Naive thymus-derived CD4-positive, alpha-beta T cell (primary cell): Measurements from ENCODE around the gene PRKD1. TPM values are rescaled to one million over a fixed set of nuclear protein-coding genes. Genes with fewer than 3 reads are reported as not detected.

Source experiments
- ATAC-seq: fragments of 150-1000 bp; cut with Tn5 transposase; 2 replicates; pipeline ENCODE4 v1.10.0; 2021; ENCODE audit warnings: mild to moderate bottlenecking, moderate library complexity
- CTCF ChIA-PET: fragments of 350-600 bp; sonication (Branson Sonifier 250); formaldehyde crosslinking; loops from one replicate; lab custom pipeline; 2021; ENCODE audit warnings: antibody characterized with exemption; lab: Charles Lee
- POLR2A ChIA-PET: fragments of 350-600 bp; sonication (Branson Sonifier 250); formaldehyde crosslinking; loops from one replicate; lab custom pipeline; 2021; ENCODE audit warnings: antibody characterized with exemption, inconsistent platforms; lab: Charles Lee
- DNase-seq, 9 donors: peaks; one replicate each; pipeline versions ENCODE4 v3.0.0 to v3.0.0-alpha.2; 2020 to 2022; ENCODE audit warnings: mixed read lengths in 1 of 9
- H3K27ac ChIP-seq: one replicate; pipeline ENCODE4 v1.7.0; 2013; ENCODE audit warnings: mild to moderate bottlenecking, low read depth, low read length, moderate library complexity
- H3K27me3 ChIP-seq, 2 donors: one replicate each; pipeline ENCODE4 v1.7.0; 2013; ENCODE audit warnings: low read length in 2 of 2, mild to moderate bottlenecking in 2 of 2, moderate library complexity in 2 of 2; ENCODE audit not compliant: control insufficient read depth in 2 of 2, insufficient read depth in 2 of 2
- H3K36me3 ChIP-seq, 3 experiments: 1 replicate in 2 of 3; 2 replicates in 1 of 3; pipeline ENCODE4 v1.7.0; 2013; ENCODE audit warnings: low read length in 3 of 3, mild to moderate bottlenecking in 3 of 3, moderate library complexity in 1 of 3; ENCODE audit not compliant: insufficient read depth in 3 of 3, control insufficient read depth in 2 of 3
- H3K4me1 ChIP-seq, 2 donors: one replicate each; pipeline ENCODE4 v1.7.0; 2013; ENCODE audit warnings: low read length in 2 of 2, mild to moderate bottlenecking in 2 of 2, moderate library complexity in 1 of 2; ENCODE audit not compliant: control insufficient read depth in 2 of 2, insufficient read depth in 2 of 2
- H3K4me3 ChIP-seq: 2 replicates; pipeline ENCODE4 v1.7.0; 2013; ENCODE audit warnings: mild to moderate bottlenecking, low read length
- H3K9me3 ChIP-seq, 3 experiments: 1 replicate in 2 of 3; 2 replicates in 1 of 3; pipeline ENCODE4 v1.7.0; 2013; ENCODE audit warnings: low read length in 3 of 3; ENCODE audit not compliant: control insufficient read depth in 2 of 3
- H3K27ac Mint-ChIP-seq, 9 donors: one replicate each; pipeline ENCODE4 v1.8.0; 2020 to 2022; ENCODE audit warnings: mixed read lengths in 9 of 9, mild to moderate bottlenecking in 8 of 9, moderate library complexity in 5 of 9, inconsistent platforms in 2 of 9
- H3K27me3 Mint-ChIP-seq, 5 donors: one replicate each; pipeline ENCODE4 v1.8.0; 2021 to 2022; ENCODE audit warnings: mixed read lengths in 5 of 5, mild to moderate bottlenecking in 1 of 5
- H3K36me3 Mint-ChIP-seq, 5 donors: one replicate each; pipeline ENCODE4 v1.8.0; 2020 to 2022; ENCODE audit warnings: mixed read lengths in 5 of 5, mild to moderate bottlenecking in 3 of 5, inconsistent platforms in 1 of 5
- H3K4me1 Mint-ChIP-seq, 7 donors: one replicate each; pipeline ENCODE4 v1.8.0; 2020 to 2022; ENCODE audit warnings: mixed read lengths in 7 of 7, mild to moderate bottlenecking in 3 of 7, inconsistent platforms in 1 of 7
- H3K4me3 Mint-ChIP-seq, 10 donors: one replicate each; pipeline ENCODE4 v1.8.0; 2020 to 2022; ENCODE audit warnings: mild to moderate bottlenecking in 10 of 10, mixed read lengths in 10 of 10, moderate library complexity in 6 of 10, inconsistent platforms in 2 of 10
- H3K9me3 Mint-ChIP-seq, 11 donors: one replicate each; pipeline ENCODE4 v1.8.0; 2020 to 2022; ENCODE audit warnings: mixed read lengths in 11 of 11, mild to moderate bottlenecking in 4 of 11, inconsistent platforms in 1 of 11, moderate library complexity in 1 of 11
- intact Hi-C, 2 donors: fragments of 100-400 bp; cut with micrococcal nuclease; formaldehyde crosslinking; loops; one replicate each; pipeline ENCODE4 v1.15.1; 2023
- polyA plus RNA-seq, 2 donors: library from polyadenylated mRNA; unstranded; fragments of 300-500 nt; fragmentation: Illumina TruSeq; gene quantifications; one replicate each; pipeline ENCODE4 v1.2.3, GENCODE V29; 2021
- total RNA-seq, 6 experiments: library from RNA in 5 of 6; stranded (reverse) in 5 of 6; gene quantifications; 1 replicate in 5 of 6; 2 replicates in 1 of 6; pipeline ENCODE4 v1.2.3 and lab custom pipeline; 2021 to 2026

Gene PRKD1
- total and polyA plus RNA-seq, 7 experiments from 2014 or later: not detected

DNA sequence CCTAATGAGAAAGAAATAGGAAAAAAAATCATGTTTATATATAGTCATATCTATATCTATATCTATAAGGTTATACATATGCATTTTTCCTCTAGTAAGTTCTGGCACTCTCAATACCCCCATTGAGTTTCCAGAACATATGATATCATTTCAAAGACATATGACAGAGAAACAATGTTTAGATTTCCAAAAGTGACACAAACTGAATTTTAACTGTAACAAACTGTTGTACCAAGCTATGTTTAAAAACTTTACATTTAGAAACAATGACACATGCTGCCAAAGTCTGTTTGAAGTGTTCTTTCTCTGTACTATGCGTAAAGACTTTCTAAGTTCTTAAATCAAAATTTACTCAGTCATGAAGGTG is 171.6 kb downstream of the PRKD1 start:
- Mint-ChIP-seq H3K4me1 (no peaks in the 10 kb centered on the region), H3K27me3 (no peaks in the 10 kb centered on the region), H3K4me3 (no peak overlapping the region), H3K27ac (no peak overlapping the region), H3K36me3 (peaks cover 0 to 5% (median 0%) of the 10 kb centered on the region in 5 donors), H3K9me3 (peaks cover 0 to 29% (median 8%) of the 10 kb centered on the region in 11 donors)
- DNase-seq (no peak), ATAC-seq (no peak)
- H3K9me3 ChIP-seq: no peaks in the 10 kb centered on the region
- no peaks in the 10 kb centered on the region for H3K36me3 ChIP-seq
- intact Hi-C loops: no loop called here
- no peak overlapping the region for H3K4me3 ChIP-seq
- no peaks in the 10 kb centered on the region for H3K27me3 ChIP-seq
- H3K4me1 ChIP-seq: no peaks in the 10 kb centered on the region
- ChIA-PET CTCF (no interaction called here), POLR2A (no interaction called here)
- no peak overlapping the region for H3K27ac ChIP-seq

DNA sequence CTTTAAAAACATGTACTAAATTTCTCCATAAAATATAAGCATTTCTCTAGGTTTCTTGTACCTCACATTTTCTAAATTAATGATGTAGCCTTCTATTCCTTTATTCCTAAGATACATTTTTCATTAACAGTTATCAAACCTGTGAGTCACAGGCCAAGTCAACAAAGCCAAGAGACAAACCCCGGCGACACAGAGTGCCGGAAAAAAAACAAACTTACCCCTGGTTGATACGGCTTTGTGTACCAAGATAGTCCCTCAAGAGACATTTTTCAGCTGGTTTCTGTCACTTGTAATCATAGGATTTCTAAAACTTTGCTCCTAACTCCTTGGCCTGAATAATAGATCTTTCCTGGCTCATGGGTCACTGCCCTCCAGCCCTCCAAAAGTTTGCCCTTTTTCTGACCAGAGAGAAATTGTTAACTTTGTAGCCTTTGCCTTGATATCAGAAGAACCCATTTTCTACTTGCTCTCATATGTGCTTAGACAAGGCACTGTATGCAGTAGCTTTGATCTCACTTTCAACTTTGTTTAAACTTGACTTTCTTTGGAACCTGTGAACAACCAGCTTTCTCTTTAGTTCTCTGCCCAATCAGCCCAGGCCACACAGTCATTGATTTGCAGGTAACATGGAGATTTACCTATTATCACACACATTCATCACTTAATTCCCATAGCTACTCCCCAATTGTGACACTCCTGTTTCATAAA is 172.2 kb downstream of the PRKD1 start:
- no peak overlapping the region for H3K27ac Mint-ChIP-seq

DNA sequence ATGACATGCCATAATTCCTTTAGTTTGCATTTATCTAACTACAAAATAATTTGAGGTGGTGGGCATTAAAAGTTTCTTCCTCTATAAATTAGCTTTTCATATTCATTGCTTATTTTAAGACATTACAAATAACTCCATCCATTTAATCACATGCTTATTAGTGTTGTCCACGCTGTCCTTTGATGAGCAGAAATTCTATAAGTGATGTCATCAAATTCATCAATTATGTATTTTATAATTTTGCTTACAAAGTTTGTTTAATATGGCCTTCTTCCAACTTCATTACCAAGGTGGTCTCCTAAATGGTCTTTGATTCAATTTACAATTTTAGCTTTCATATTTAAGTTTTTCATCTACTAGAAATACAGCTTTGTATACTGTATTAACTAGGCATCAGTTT is 173.5 kb downstream of the PRKD1 start:
- no peak overlapping the region for H3K4me3 ChIP-seq
- Mint-ChIP-seq H3K36me3 (peaks cover 0 to 5% (median 0%) of the 10 kb centered on the region in 5 donors), H3K9me3 (peaks cover 0 to 36% (median 11%) of the 10 kb centered on the region in 11 donors), H3K4me3 (no peak overlapping the region), H3K4me1 (no peaks in the 10 kb centered on the region), H3K27ac (no peak overlapping the region), H3K27me3 (no peaks in the 10 kb centered on the region)
- no peak overlapping the region for H3K27ac ChIP-seq
- no peak for ATAC-seq
- ChIA-PET CTCF (no interaction called here), POLR2A (no interaction called here)
- no peaks in the 10 kb centered on the region for H3K9me3 ChIP-seq
- no peak for DNase-seq
- intact Hi-C loops: no loop called here
- H3K36me3 ChIP-seq: no peaks in the 10 kb centered on the region
- H3K4me1 ChIP-seq: no peaks in the 10 kb centered on the region
- H3K27me3 ChIP-seq: no peaks in the 10 kb centered on the region

More for the DNA sequence above, 172.2 kb downstream of the PRKD1 start:
- H3K36me3 Mint-ChIP-seq: peaks cover 0 to 5% (median 0%) of the 10 kb centered on the region in 5 donors
- Histone ChIP-seq H3K9me3 (no peaks in the 10 kb centered on the region), H3K36me3 (no peaks in the 10 kb centered on the region), H3K4me1 (no peaks in the 10 kb centered on the region), H3K4me3 (no peak overlapping the region), H3K27me3 (no peaks in the 10 kb centered on the region), H3K27ac (no peak overlapping the region)
- ChIA-PET CTCF (no interaction called here), POLR2A (no interaction called here)
- H3K27me3 Mint-ChIP-seq: no peaks in the 10 kb centered on the region
- H3K4me3 Mint-ChIP-seq: no peak overlapping the region
- ATAC-seq (no peak), DNase-seq (no peak)
- H3K9me3 Mint-ChIP-seq: peaks cover 0 to 35% (median 11%) of the 10 kb centered on the region in 11 donors
- no peaks in the 10 kb centered on the region for H3K4me1 Mint-ChIP-seq
- intact Hi-C loops: no loop called here

DNA sequence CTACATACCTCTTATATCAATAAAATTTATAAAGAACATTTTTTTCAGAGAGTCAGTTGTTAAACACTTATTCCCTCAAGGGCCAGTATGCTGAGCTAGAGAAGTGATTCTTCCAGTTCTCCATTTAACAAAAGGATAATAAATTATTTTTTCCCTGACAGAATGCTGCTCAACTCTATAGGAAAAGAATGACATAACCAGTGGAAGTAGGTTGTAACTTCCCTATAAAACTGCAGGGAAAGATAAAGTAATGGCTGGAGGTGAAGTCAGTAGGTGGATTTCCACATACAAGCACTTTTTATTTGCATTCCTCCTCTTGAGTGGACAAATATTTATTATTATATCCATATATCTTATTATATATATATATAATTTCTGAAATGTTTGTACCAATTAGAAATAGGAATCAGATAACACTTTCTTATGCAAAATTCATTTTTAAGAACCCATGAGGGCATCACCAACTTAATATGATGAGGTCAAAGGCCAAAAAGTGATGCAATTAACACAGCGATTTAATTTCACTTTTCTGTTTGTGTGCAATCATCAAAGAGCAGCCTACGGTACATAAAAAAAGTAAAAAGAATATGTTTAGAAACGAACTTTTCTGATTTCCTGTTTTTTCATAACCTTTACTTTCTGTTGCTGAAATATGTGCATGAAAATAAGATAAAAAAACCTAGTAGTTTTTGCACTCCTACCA is 175.3 kb downstream of the PRKD1 start:
- Mint-ChIP-seq H3K9me3 (peaks cover 0 to 31% (median 11%) of the 10 kb centered on the region in 11 donors), H3K27me3 (no peaks in the 10 kb centered on the region), H3K4me1 (no peaks in the 10 kb centered on the region), H3K4me3 (no peak overlapping the region), H3K36me3 (no peaks in the 10 kb centered on the region), H3K27ac (no peak overlapping the region)
- Histone ChIP-seq H3K27me3 (no peaks in the 10 kb centered on the region), H3K4me3 (no peak overlapping the region), H3K9me3 (no peaks in the 10 kb centered on the region), H3K27ac (no peak overlapping the region), H3K4me1 (no peaks in the 10 kb centered on the region), H3K36me3 (no peaks in the 10 kb centered on the region)
- ATAC-seq (no peak), DNase-seq (no peak)
- CTCF ChIA-PET: no interaction called here
- POLR2A ChIA-PET: no interaction called here
- intact Hi-C loops: no loop called here

DNA sequence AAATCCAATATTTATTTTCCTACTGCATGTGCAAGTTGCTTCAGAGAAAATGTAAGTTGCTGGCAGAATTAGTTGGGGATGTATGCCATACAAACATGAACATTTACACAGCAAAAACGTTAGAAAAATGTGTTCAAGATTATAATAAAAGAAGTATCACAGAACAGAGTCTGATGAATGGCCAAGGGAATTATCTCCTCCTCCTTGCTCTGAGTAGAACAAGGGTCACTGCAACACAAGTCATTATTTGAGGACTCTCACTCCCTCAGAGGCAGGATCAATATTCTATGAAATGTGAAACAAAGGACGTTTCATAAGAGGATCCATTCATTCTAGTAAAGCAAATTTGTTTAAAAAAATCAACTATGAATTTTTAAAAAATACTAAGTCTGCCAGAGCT is 177.8 kb downstream of the PRKD1 start:
- Histone ChIP-seq H3K27me3 (no peaks in the 10 kb centered on the region), H3K4me3 (no peak overlapping the region), H3K27ac (no peak overlapping the region), H3K4me1 (no peaks in the 10 kb centered on the region), H3K9me3 (no peaks in the 10 kb centered on the region), H3K36me3 (no peaks in the 10 kb centered on the region)
- no peaks in the 10 kb centered on the region for H3K36me3 Mint-ChIP-seq
- H3K27ac Mint-ChIP-seq: no peak overlapping the region
- ChIA-PET POLR2A (no interaction called here), CTCF (no interaction called here)
- no peak overlapping the region for H3K4me3 Mint-ChIP-seq
- intact Hi-C loops: no loop called here
- DNase-seq: no peak
- ATAC-seq: no peak
- H3K4me1 Mint-ChIP-seq: no peaks in the 10 kb centered on the region
- H3K27me3 Mint-ChIP-seq: no peaks in the 10 kb centered on the region
- peaks cover 0 to 38% (median 7%) of the 10 kb centered on the region in 11 donors for H3K9me3 Mint-ChIP-seq

DNA sequence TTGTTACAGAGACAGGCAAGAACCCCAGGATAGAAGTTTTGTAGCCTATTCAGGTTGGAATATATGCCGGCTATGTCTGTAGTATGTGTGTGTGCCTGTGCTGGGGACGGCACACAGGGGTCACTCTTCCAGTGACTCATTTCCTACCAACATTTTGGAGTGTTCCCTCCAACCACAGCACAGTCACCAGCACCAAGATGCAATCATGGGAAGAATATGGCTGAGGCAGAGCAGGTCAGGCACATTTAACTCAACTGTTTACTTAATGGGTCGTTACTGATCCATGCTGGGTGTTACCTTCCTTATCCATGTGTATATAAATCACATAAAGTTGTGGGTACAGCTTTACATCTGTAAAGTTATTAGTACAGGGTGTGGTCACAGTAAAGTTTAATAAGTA is 178.3 kb downstream of the PRKD1 start:
- no peaks in the 10 kb centered on the region for H3K4me1 Mint-ChIP-seq
- no peaks in the 10 kb centered on the region for H3K4me1 ChIP-seq
- H3K36me3 Mint-ChIP-seq: no peaks in the 10 kb centered on the region
- intact Hi-C loops: no loop called here
- ChIA-PET CTCF (no interaction called here), POLR2A (no interaction called here)
- DNase-seq: no peak
- no peak overlapping the region for H3K27ac ChIP-seq
- no peaks in the 10 kb centered on the region for H3K36me3 ChIP-seq
- H3K4me3 Mint-ChIP-seq: no peak overlapping the region
- no peak overlapping the region for H3K27ac Mint-ChIP-seq
- ATAC-seq: no peak
- H3K27me3 ChIP-seq: no peaks in the 10 kb centered on the region
- no peaks in the 10 kb centered on the region for H3K9me3 ChIP-seq
- H3K9me3 Mint-ChIP-seq: peaks cover 0 to 36% (median 7%) of the 10 kb centered on the region in 11 donors
- H3K4me3 ChIP-seq: no peak overlapping the region
- no peaks in the 10 kb centered on the region for H3K27me3 Mint-ChIP-seq

DNA sequence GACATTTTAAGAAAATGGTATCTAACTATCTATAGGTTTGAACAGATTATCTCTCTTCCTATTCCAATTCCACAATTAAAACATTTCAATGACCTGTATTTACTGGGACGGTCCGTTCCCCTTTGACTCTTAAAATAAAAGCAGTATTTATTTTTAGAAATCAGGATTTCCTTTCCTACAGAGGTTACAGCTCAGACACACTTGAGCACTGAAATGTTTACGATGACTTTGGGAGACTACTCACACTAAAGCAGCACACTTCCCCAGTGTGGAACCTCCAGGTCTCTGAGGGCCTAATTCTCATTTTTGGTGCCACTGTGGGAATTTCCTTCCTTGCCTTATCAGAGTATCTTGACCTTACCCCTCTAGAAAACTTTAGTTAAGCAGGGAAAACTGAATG is 181.8 kb downstream of the PRKD1 start:
- POLR2A ChIA-PET: no interaction called here
- no peak for DNase-seq
- Histone ChIP-seq H3K27me3 (no peaks in the 10 kb centered on the region), H3K36me3 (no peaks in the 10 kb centered on the region), H3K27ac (no peak overlapping the region), H3K4me3 (no peak overlapping the region), H3K4me1 (no peaks in the 10 kb centered on the region), H3K9me3 (no peaks in the 10 kb centered on the region)
- no peak for ATAC-seq
- Mint-ChIP-seq H3K27me3 (no peaks in the 10 kb centered on the region), H3K36me3 (no peaks in the 10 kb centered on the region), H3K4me3 (no peak overlapping the region), H3K9me3 (peaks cover 0 to 21% (median 8%) of the 10 kb centered on the region in 11 donors), H3K4me1 (no peaks in the 10 kb centered on the region), H3K27ac (no peak overlapping the region)
- CTCF ChIA-PET: no interaction called here
- intact Hi-C loops: no loop called here
